NK-92 treated with Interleukin-12 subunit alpha and Interleukin-12 subunit beta, amount 100 ng/mL, for 24 hours (cell line): ENCODE data around the gene LMAN2.
"Not testable (repeated sequence)": the region's sequence is repeated elsewhere in the genome, so short reads cannot be mapped to it uniquely, and the experiment has no call there.

ENCODE experiments used
- DNase-seq: peaks from one replicate; lab custom pipeline; 2025; lab: John Stamatoyannopoulos, UW

Gene LMAN2

GRCh38 chr5:177378884-177379883, 27.7 kb upstream of the LMAN2 start:
- no peak for DNase-seq

GRCh38 chr5:177377851-177378776, 26.6 kb upstream of the LMAN2 start:
- DNase-seq, result no peak

GRCh38 chr5:177376107-177376506, 24.6 kb upstream of the LMAN2 start:
- no peak for DNase-seq

GRCh38 chr5:177375516-177375915, 24.0 kb upstream of the LMAN2 start:
- DNase-seq, result not testable (repeated sequence)

GRCh38 chr5:177374211-177374610, 22.7 kb upstream of the LMAN2 start:
- DNase-seq, result no peak

- DNase-seq, result no peak
Measured at GRCh38 chr5:177373806-177374205, 22.3 kb upstream of the LMAN2 start.

- no peak for DNase-seq
Measured at GRCh38 chr5:177372910-177373309, 21.4 kb upstream of the LMAN2 start.

- no peak for DNase-seq
Measured at GRCh38 chr5:177372034-177372896, 20.8 kb upstream of the LMAN2 start.

GRCh38 chr5:177371120-177372033, 19.9 kb upstream of the LMAN2 start:
- DNase-seq, result no peak

- DNase-seq, result no peak
Measured at GRCh38 chr5:177370488-177371119, 19.1 kb upstream of the LMAN2 start.

GRCh38 chr5:177369645-177370440, 18.4 kb upstream of the LMAN2 start:
- no peak for DNase-seq

GRCh38 chr5:177368869-177369644, 17.6 kb upstream of the LMAN2 start:
- DNase-seq, result no peak

- DNase-seq, result no peak
Measured at GRCh38 chr5:177367981-177368868, 16.8 kb upstream of the LMAN2 start.

GRCh38 chr5:177367323-177367848, 15.9 kb upstream of the LMAN2 start:
- no peak for DNase-seq

GRCh38 chr5:177366528-177367322, 15.3 kb upstream of the LMAN2 start:
- no peak for DNase-seq

GRCh38 chr5:177365845-177366527, 14.5 kb upstream of the LMAN2 start:
- no peak for DNase-seq
